ENCODE results near the gene TMEM185A. TPM values are rescaled to one million over a fixed set of nuclear protein-coding genes. Genes with fewer than 3 reads are reported as not detected.
"Not testable (repeated sequence)": the region's sequence is repeated elsewhere in the genome, so short reads cannot be mapped to it uniquely, and the experiment has no call there.

TMEM185A gene
- total RNA-seq, 2 donors from 2014 or later, result 37.4 to 41.8 TPM

DNA sequence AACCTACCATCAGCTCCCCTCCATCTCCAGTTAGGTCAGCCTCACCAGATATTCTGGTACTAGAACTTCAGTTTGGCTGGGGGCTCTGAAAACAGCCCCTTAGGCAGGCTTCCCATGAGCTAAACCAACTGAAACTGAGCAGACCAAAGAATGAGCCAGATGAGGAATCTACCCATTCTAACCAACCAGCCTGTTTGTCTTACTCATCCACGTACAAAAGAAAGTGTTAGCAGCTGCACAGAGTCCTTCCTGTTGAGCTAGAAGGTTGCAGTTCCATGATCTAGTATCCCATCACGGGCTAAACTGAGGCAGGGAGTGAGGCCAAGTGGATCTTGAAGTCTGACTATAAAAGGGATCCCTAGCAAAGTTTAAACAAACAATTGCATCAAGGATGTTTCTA lies 61.8 kb downstream of the TMEM185A start:
- no peak for DNase-seq
- intact Hi-C loops (cut with DNase I), result loop anchor here in 1 of 2 donors (10.0 kb wide), 1 partner anchor 75 kb away; no protein-coding TSS in a partner anchor
- ATAC-seq, result no peak

DNA sequence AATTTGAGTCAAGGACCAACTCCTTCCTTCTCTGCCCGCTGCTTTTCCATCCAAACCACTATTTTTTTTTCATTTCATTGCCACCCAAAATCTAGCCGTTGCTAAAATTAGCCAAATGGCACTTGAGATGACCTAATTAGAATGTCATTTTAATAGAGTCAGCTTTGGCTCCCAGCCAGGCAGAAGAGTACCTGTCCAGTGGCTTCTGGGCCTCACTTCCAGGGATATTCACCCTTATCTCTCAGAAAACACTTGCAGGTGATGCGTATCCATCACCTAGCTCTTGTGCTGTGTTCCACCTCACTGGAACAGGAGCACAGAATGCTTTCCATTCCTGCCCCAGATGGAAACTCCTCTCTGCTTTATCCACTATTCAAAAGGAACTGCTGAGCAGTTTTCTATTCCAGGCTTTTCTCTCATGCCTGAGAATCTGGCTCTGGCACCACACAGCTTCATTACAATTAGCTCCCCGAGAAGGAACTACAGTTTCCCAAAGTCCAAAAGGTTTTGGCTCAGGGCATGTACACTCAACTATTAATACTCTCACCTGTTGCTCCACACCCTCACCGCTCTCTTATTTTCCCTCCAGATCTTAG lies 62.8 kb downstream of the TMEM185A start:
- no peak for DNase-seq
- intact Hi-C loops (cut with DNase I), result loop anchor here in 1 of 2 donors (10.0 kb wide), 1 partner anchor 76 kb away; no protein-coding TSS in a partner anchor
- no peak for ATAC-seq

DNA sequence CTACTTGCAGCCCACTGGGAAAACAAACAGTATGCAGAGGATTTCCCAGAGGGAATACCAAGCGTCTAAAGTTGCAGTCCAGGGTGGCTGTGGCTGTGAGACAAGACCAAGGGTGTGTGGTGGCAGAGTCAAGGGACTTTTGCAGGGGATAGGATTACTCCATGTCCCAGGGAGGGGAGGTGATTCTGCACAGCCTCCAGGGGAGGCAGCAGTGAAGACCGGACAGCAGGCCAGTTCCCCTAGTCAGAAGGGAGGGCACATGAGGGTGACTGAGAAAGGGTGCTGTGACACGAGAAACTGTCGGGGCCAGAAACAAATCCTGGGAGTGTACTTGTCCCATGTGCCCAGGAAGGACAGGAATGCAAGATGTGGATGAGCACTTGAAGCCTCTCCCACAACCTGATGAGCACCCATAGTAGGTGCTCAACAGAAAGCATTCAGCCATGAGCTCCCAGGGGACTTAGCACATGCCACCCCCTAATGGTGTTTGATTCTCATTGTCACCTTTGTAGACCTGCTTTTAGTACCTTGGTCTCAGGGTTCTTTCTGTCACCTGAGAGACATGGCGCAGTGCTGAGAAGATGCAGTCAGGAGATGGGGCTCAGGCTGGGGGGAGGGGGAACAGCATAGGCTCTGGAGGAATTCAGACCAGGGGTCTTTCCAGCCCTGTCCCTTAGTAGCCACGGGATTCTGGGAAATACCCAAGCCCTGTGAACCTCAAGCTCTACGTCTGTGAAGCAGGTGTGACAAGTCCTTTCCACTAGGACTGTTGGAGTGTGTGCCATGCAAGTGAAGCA lies 63.8 kb downstream of the TMEM185A start:
- ATAC-seq (no peak), DNase-seq (no peak)

DNA sequence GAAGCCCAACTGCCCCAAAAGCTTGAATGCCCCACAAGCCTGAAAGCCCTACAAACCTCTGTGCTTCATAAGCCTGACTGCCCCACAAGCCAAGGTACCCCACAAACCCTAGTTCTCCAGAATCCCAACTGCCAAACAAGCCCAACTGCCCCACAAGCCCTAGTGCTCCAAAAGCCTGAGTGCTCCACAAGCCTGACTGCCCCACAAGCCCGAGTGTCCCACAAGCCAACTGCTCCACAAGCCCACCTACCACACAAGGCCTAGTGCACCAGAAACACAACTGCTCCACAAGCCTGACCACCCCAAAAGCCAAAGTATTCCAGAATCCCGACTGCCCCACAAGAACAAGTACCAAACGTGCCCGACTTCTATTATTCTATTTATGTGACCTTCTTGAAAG lies 68.2 kb downstream of the TMEM185A start:
- no peak for ATAC-seq
- DNase-seq, result no peak
- intact Hi-C loops (cut with DNase I), result loop anchor here in 1 of 2 donors (10.0 kb wide), 1 partner anchor 81 kb away; no protein-coding TSS in a partner anchor

More for the DNA sequence above, 63.8 kb downstream of the TMEM185A start:
- intact Hi-C loops (cut with DNase I), result loop anchor here in 1 of 2 donors (10.0 kb wide), 1 partner anchor 77 kb away; no protein-coding TSS in a partner anchor

DNA sequence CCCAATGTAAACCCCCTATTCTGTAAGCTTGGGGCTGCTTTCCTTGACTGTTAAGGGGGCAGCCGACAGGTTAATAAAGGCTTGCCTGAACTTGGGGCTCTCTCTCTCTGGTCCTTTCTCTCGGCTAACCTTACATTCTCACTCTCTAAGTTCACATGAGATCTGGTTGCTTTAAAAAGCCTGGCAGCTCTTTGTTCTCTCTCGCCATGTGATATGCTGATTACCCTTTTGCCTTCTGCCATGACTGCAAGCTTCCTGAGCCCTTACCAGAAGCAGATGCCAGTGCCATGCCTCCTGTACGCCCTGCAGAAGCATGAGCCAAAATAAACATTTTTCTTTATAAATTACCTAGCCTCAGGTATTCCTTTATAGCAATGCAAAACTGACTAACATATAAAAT lies 76.3 kb downstream of the TMEM185A start:
- intact Hi-C loops (cut with DNase I); ATAC-seq; DNase-seq: not testable (repeated sequence)

DNA sequence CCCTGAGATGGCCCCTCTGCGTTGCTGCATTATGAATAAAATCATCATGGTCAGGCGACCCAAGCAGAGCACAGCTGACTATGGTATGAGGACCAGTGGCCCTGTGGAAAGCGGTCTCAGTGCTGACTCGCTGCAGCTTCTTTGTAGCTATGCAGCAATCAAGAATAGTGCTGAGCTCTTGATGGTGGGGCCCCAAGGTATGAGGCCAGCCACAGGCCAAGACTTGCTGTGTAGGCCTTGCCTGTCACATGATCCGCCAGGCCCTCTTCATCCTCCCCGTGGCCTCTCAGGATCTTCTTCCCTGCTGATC lies 79.7 kb downstream of the TMEM185A start:
- intact Hi-C loops (cut with DNase I); DNase-seq; ATAC-seq: not testable (repeated sequence)

DNA sequence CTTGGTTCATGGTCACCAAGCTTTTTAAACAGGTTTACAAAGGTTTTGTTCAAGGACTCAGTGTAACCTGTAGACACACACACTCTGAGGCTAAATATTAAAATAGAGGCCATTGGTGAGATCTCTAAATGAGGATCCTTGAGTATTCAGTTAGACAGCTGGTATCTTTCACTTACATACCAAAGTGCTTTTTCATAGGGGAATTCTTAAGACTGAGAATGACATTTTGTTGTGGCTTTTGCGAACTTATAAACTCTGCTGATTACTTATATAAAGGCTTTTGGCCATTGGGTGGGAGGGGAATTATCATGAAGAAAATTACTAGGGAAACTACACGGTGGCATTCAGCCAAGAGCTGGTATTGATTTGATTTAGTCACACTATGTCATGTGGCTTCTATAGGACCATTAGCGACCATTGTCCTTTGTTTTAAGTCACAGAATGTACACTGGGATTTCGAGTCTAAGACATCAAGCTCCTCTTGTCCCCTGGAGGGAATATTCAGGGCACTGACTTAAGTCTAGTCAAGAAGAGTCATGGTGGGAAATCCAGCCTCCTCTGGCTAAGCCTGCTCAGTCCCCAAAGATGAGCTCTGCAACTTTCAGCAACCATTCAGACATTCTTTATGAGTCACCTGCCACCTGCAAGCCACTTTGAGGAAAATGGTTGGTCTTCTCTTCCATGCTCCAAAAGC lies 80.2 kb downstream of the TMEM185A start:
- ATAC-seq; intact Hi-C loops (cut with DNase I); DNase-seq: not testable (repeated sequence)

DNA sequence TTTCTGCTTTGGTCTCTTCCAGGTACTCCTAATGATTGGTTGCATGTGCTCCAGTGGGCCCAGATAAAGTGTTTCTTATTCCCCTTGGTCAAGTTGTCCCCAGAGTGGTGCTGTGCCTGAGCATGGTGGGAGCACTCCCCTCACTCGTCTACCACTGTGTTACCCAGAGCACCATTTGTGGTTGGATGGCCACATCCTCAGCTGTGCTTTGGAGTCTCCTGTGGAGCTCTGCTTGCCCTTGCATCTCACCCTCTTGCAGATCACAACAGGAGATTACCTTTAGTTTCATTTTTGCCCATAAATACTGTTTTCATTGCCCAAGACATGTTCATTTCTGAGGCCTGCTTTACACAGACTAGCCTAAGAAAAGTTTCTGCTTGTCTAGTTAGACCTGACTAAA lies 81.1 kb downstream of the TMEM185A start:
- DNase-seq; intact Hi-C loops (cut with DNase I); ATAC-seq: not testable (repeated sequence)

DNA sequence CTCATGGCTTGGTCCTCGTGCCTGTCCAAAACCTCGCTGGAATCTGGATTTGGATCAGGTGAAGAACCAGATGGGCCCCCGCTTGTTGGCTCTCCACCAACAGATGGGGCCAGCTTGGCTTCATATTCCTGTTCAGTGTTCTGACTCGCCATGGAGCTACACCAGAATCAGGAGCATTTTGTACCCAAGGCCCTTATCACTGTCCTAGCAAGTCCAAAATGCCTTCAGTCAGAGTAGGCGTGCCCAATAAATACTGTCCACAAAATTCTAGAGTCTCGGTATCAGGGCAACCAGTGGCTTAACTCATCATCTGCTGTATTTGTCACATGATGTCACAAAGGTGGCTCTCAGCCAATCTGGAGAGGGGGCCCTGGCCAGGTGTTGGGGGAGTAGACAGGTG lies 81.9 kb downstream of the TMEM185A start, which contains the start of gene HSFX3:
HSFX3 (minus strand) TSS at position 224 of the 400 bp plus-strand sequence; CDS start at position 152, 72 bp downstream.
- DNase-seq; ATAC-seq; intact Hi-C loops (cut with DNase I): not testable (repeated sequence)

DNA sequence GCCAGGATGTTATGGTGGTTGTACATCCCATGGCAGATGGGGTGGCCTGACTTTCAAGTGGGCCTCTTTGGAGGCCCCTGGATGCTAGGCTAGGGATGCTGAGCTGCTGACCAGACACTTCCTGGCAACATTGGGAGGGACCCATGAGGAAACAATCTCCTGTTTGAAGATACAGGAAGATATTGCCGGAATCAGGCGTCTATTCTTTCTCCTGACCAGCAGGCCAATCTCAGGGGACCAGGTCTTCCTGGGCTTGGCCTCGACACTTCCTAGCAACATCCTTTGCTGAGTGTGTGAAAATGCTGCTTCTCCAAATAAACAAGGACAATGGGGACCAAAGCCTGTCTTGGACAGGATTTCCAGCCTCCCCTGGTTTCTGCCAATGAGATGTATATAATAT lies 83.8 kb downstream of the TMEM185A start:
- DNase-seq; ATAC-seq; intact Hi-C loops (cut with DNase I): not testable (repeated sequence)

DNA sequence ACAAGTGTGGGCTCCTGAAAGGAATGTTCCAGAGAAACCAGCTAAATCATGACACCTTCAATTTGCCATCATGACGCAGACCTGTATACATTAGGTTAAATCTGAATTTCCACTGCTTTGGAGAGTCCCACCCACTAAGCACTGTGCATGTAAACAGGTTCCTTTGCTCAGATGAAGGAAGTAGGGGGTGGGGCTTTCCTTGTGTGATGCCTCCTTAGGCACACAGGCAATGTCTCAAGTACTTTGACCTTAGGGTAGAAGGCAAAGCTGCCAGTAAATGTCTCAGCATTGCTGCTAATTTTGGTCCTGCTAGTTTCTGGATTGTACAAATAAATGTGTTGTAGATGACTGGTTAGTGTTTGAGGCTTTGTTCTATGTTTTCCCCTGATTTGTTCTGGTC lies 84.6 kb downstream of the TMEM185A start:
- DNase-seq; intact Hi-C loops (cut with DNase I); ATAC-seq: not testable (repeated sequence)

Other genes with a start within 250 kb of the TMEM185A start
- gene IDS, start 126.5 kb downstream of the TMEM185A start, total RNA-seq, result 10 to 100 TPM; 65.9 to 75.6 TPM
- 10 to 100 TPM; 20.0 to 23.6 TPM for gene EOLA1, start 90.8 kb downstream of the TMEM185A start, total RNA-seq
- not detected for gene HSFX3, start 81.9 kb downstream of the TMEM185A start, total RNA-seq
- not detected for gene MAGEA9B, start 44.3 kb downstream of the TMEM185A start, total RNA-seq
- gene HSFX2, start 36.5 kb downstream of the TMEM185A start, total RNA-seq, result not detected
- gene MAGEA11, start 80.3 kb upstream of the TMEM185A start, total RNA-seq, result not detected
- 1 to 10 TPM; 2.3 TPM for gene HSFX1, start 142.3 kb upstream of the TMEM185A start, total RNA-seq
- not detected for gene MAGEA9, start 150.1 kb upstream of the TMEM185A start, total RNA-seq
- not detected for gene MAGEA8, start 249.4 kb upstream of the TMEM185A start, total RNA-seq